Right lobe of liver (tissue), 6 donors: ENCODE measurements around the gene SPX. TPM values are rescaled to one million over a fixed set of nuclear protein-coding genes. Genes with fewer than 3 reads are reported as not detected.

ENCODE experiments used
- ATAC-seq, 4 donors: fragments of 200-7000 bp; cut with Tn5 transposase; one replicate each; pipeline ENCODE4 v1.9.1; 2020; ENCODE audit warnings: mild to moderate bottlenecking in 4 of 4, moderate library complexity in 4 of 4
- DNase-seq, 3 donors: peaks; one replicate each; pipeline ENCODE4 v3.0.0-alpha.2; 2020
- H3K27ac ChIP-seq, 3 donors: fragments of 200-600 bp; one replicate each; pipeline ENCODE4 v1.8.0; 2022
- H3K27me3 ChIP-seq, 2 donors: fragments of 200-600 bp; one replicate each; pipeline ENCODE4 v1.8.0; 2022
- H3K36me3 ChIP-seq, 4 donors: fragments of 200-600 bp; sonication (generic) in 1 of 4; one replicate each; pipeline versions ENCODE4 v1.5.1 to v1.8.0; 2017 to 2022; ENCODE audit warnings: control low read depth in 1 of 4
- H3K4me1 ChIP-seq, 4 donors: fragments of 200-600 bp; sonication (generic) in 1 of 4; one replicate each; pipeline versions ENCODE4 v1.5.1 to v1.8.0; 2017 to 2022; ENCODE audit warnings: control low read depth in 1 of 4
- H3K4me3 ChIP-seq, 3 donors: fragments of 200-600 bp; one replicate each; pipeline ENCODE4 v1.8.0; 2022
- H3K9me3 ChIP-seq, 4 donors: fragments of 200-600 bp; sonication (generic) in 1 of 4; one replicate each; pipeline versions ENCODE4 v1.5.1 to v1.8.0; 2017 to 2022; ENCODE audit warnings: control low read depth in 1 of 4
- POLR2A ChIP-seq: fragments of 450-650 bp; IDR thresholded peaks from one replicate; pipeline ENCODE4 v1.6.1; 2017; ENCODE audit warnings: antibody characterized with exemption, mild to moderate bottlenecking
- WGBS: methylation state at CpG from one replicate; pipeline ENCODE4 v1.1.6; 2018; ENCODE audit warnings: low coverage, low lambda C conversion rate; ENCODE audit not compliant: insufficient coverage; ENCODE audit errors: missing lambda C conversion rate; 5-methylcytosine and 5-hydroxymethylcytosine counted together
- intact Hi-C, 2 donors: fragments of 100-400 bp; cut with DNase I; formaldehyde crosslinking; loops; one replicate each; pipeline versions ENCODE4 v1.11.2 to v1.14.1; 2022
- total RNA-seq, 6 experiments: library from RNA; depleted of rRNA in 2 of 6; stranded (reverse); fragments of >200 nt in 2 of 6; fragmentation: NEBNext Ultra II Directional in 3 of 6; extraction: Animal tissue kit (Norgen Biotek cat#: 25700) in 3 of 6; gene quantifications; one replicate each; pipeline versions ENCODE4 v1.1.0 to v1.2.4, GENCODE V29; 2016 to 2023
- TF ChIP-seq, protein P1 (sequence below), 4 donors: fragments of 200-600 bp in 3 of 4; fragments of 450-650 bp in 1 of 4; IDR thresholded peaks; one replicate each; pipeline versions ENCODE4 v1.5.1 to v1.8.0; 2016 to 2022; ENCODE audit warnings: antibody characterized with exemption in 4 of 4, mild to moderate bottlenecking in 2 of 4
- donor health status: DM: no; HTN: yes; CAD: no.
- donor health status: DM: no; HTN: no; CAD: no.
- donor health status: DM: no; HTN: no; CAD: no.
- donor health status: DM: no; HTN: yes; CAD: no.
- donor health status: DM: no; HTN: yes; CAD: no.

The SPX gene
- total RNA-seq, 6 experiments from 2014 or later = 0.24 to 6.9 (median 0.56) TPM; not detected in 1

DNA sequence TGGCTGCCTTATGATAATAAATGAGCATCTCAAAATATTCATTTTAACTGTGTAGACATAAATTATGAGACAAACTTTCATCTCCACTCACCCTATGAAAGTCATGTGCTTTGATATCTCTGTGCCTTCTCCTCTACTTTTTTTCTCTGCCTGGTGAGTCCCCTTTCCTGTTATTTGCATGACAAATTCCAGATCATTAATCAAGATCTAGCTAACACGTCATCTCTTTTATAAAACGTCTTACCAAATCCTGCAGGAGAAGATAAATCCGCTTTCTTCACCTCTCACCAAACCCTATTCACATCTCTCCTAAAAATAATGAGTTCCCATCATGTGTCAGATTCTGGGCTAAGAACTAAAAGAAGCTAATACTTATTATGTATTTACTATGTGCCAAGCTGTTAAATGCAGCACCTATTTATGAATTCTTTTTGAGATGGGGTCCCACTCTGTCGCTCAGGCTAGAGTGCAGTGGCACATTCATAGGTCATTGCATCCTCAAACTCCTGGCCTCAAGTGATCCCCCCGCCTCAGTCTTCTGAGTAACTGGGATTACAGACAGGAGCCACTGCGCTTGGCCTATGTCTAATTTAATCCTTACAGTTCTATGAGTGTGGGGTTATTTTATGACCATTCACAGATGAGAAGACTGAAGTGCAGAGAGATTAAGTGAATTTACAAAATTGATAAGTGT, 26.7 kb downstream of the SPX start:
- intact Hi-C loops = no loop called here
- no peak overlapping the region for H3K4me3 ChIP-seq
- H3K36me3 ChIP-seq = peaks cover 0 to 22% (median 0%) of the 10 kb centered on the region in 4 donors
- DNase-seq (no peak), ATAC-seq (no peak)
- H3K27ac ChIP-seq = no peak overlapping the region
- no peaks in the 10 kb centered on the region for H3K27me3 ChIP-seq
- no peaks in the 10 kb centered on the region for H3K9me3 ChIP-seq
- WGBS = 67% methylated on average over 5 of the region's 6 CpGs
- TF ChIP-seq POLR2A = no peak
- no peaks in the 10 kb centered on the region for H3K4me1 ChIP-seq

DNA sequence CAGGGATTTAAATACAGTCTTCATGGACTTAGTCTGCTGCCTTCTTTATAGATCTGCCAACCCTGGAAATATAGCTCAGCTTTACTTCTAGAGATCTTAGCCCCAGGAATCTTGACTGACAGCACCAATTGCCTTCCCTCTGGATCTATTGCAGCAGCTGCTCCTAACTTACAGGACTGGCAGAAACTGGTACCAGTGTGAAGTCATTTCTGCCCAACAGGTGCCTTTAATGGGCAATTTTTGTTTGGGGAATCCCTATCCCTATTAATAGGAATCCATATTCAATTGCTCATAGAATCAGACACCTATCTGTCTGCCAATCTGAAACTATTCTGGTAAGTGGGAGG, 27.2 kb downstream of the SPX start:
- TF ChIP-seq, protein P1, sequence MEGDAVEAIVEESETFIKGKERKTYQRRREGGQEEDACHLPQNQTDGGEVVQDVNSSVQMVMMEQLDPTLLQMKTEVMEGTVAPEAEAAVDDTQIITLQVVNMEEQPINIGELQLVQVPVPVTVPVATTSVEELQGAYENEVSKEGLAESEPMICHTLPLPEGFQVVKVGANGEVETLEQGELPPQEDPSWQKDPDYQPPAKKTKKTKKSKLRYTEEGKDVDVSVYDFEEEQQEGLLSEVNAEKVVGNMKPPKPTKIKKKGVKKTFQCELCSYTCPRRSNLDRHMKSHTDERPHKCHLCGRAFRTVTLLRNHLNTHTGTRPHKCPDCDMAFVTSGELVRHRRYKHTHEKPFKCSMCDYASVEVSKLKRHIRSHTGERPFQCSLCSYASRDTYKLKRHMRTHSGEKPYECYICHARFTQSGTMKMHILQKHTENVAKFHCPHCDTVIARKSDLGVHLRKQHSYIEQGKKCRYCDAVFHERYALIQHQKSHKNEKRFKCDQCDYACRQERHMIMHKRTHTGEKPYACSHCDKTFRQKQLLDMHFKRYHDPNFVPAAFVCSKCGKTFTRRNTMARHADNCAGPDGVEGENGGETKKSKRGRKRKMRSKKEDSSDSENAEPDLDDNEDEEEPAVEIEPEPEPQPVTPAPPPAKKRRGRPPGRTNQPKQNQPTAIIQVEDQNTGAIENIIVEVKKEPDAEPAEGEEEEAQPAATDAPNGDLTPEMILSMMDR (IDR thresholded peaks at IDR 0.05) = no peak
- TF ChIP-seq POLR2A = no peak
- DNase-seq (no peak), ATAC-seq (no peak)
- no peaks in the 10 kb centered on the region for H3K27me3 ChIP-seq
- no peak overlapping the region for H3K27ac ChIP-seq
- no peak overlapping the region for H3K4me3 ChIP-seq
- intact Hi-C loops = no loop called here
- H3K36me3 ChIP-seq = peaks cover 0 to 28% (median 0%) of the 10 kb centered on the region in 4 donors
- H3K9me3 ChIP-seq = no peaks in the 10 kb centered on the region
- no peaks in the 10 kb centered on the region for H3K4me1 ChIP-seq

DNA sequence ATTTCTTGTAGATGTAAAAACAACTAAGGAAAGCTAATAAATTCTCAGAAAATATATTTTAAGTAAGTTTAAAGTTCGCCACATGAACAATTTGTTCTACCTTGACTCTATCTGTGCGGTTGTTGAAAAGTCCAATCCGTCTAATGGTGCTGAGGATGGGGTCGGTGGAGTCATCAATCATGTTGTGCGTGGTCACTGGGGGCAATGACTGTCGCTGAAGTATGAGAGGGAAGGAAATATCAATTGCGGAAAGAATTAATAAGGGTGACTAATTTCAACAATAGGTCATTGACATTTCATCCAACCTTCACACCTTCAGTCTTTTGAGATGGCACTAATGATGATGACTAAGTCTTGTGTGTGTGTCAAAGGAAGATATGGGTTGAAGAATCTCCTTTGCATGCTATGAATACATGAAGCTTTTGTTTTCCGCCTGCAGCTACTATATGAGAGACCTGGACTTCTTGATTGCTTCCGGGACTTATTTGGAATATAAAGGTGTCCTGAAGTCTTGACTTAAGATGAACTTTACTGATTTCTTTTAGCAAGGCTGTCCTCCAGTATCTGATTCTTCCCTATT, 32.1 kb downstream of the SPX start:
- intact Hi-C loops = no loop called here
- no peak overlapping the region for H3K27ac ChIP-seq
- H3K36me3 ChIP-seq = peaks cover 0 to 38% (median 2%) of the 10 kb centered on the region in 4 donors
- DNase-seq = no peak
- no peak overlapping the region for H3K4me3 ChIP-seq
- H3K4me1 ChIP-seq = peaks cover 0 to 18% (median 6%) of the 10 kb centered on the region in 4 donors
- no peak for ATAC-seq
- H3K27me3 ChIP-seq = no peaks in the 10 kb centered on the region
- no peak for TF ChIP-seq POLR2A
- TF ChIP-seq, protein P1 (IDR thresholded peaks at IDR 0.05) = no peak
- 85% methylated on average over 9 of the region's 9 CpGs for WGBS
- H3K9me3 ChIP-seq = no peaks in the 10 kb centered on the region

DNA sequence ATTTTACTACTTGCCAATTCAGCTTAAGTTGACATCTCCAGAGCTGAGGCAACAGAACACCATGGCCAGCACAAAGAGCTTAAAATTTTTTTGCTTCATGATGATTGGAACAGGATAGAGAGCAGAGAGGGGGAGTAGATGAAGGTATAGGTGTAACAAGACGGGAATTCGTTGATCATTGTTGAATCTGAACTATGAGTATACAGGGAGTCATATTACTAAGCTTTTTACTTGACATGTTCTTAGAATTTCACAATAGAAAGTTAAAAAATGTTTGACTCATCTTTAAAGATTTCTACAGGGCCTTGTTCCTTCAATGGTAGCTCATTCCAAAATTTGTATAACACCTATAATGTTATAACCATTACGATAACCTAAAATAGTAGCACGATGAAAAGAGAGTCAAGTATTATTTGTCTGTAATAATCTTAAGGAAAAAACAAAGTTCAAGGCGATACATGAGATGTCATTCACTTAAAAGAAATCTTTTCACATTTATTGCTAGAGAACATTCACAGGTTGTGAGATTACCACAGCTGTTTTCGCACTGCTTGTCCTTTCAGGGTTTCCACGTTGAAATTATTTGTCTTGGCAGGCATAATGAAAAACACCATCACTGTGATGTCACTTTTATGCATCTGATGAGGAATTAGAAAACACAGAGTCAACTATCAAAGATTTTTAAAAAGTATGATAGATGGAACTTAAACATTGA, 33.9 kb downstream of the SPX start:
- DNase-seq = no peak
- intact Hi-C loops = no loop called here
- peak overlapping the region in 2 of 3 donors; percentile 60 to 80 for H3K27ac ChIP-seq

More for the DNA sequence above, 33.9 kb downstream of the SPX start:
- peaks cover 0 to 34% (median 12%) of the 10 kb centered on the region in 4 donors for H3K4me1 ChIP-seq
- no peaks in the 10 kb centered on the region for H3K9me3 ChIP-seq
- peaks cover 0 to 28% (median 2%) of the 10 kb centered on the region in 4 donors for H3K36me3 ChIP-seq
- H3K27me3 ChIP-seq = no peaks in the 10 kb centered on the region
- TF ChIP-seq, protein P1 (IDR thresholded peaks at IDR 0.05) = no peak
- WGBS = 46% methylated on average over 7 of the region's 7 CpGs
- no peak overlapping the region for H3K4me3 ChIP-seq
- peak; percentile 79 to 81 (median 81) for ATAC-seq
